HG03060 (cell line): ENCODE measurements around the gene TNP1.

ENCODE experiments used
- ATAC-seq: cut with Tn5 transposase; IDR thresholded peaks from one replicate; pipeline ENCODE4 v1.9.1; 2021; ENCODE audit warnings: low read depth, moderate number of reproducible peaks; ENCODE audit not compliant: unreplicated experiment

Gene TNP1

GRCh38 chr2:216877085-216877484 lies 17.2 kb upstream of the TNP1 start:
- ATAC-seq: no peak

GRCh38 chr2:216875862-216876261 lies 16.0 kb upstream of the TNP1 start:
- no peak for ATAC-seq

- no peak for ATAC-seq
These were observed 13.7 kb upstream of the TNP1 start for GRCh38 chr2:216873573-216873972.

GRCh38 chr2:216872624-216873023 lies 12.8 kb upstream of the TNP1 start:
- no peak for ATAC-seq

GRCh38 chr2:216872040-216872439 lies 12.2 kb upstream of the TNP1 start:
- no peak for ATAC-seq

- ATAC-seq: no peak
These were observed 11.6 kb upstream of the TNP1 start for GRCh38 chr2:216871333-216871934.

- no peak for ATAC-seq
These were observed 10.9 kb upstream of the TNP1 start for GRCh38 chr2:216870508-216871332.

- no peak for ATAC-seq
These were observed 6.7 kb upstream of the TNP1 start for GRCh38 chr2:216866515-216867095.

GRCh38 chr2:216865658-216866057 lies 5.8 kb upstream of the TNP1 start:
- no peak for ATAC-seq

GRCh38 chr2:216863946-216864345 lies 4.1 kb upstream of the TNP1 start:
- ATAC-seq: no peak

GRCh38 chr2:216862628-216863398 lies 2.9 kb upstream of the TNP1 start:
- no peak for ATAC-seq

GRCh38 chr2:216860426-216861137 lies 718 bp upstream of the TNP1 start:
- no peak for ATAC-seq

- ATAC-seq: no peak
These were observed 1.6 kb downstream of the TNP1 start for GRCh38 chr2:216858312-216858711.

GRCh38 chr2:216857131-216857550 lies 2.7 kb downstream of the TNP1 start:
- ATAC-seq: no peak

- ATAC-seq: no peak
These were observed 3.3 kb downstream of the TNP1 start for GRCh38 chr2:216856406-216857065.

GRCh38 chr2:216855605-216856004 lies 4.3 kb downstream of the TNP1 start:
- ATAC-seq: no peak

GRCh38 chr2:216855079-216855478 lies 4.8 kb downstream of the TNP1 start:
- ATAC-seq: no peak

GRCh38 chr2:216851486-216852090 lies 8.3 kb downstream of the TNP1 start:
- ATAC-seq: no peak

GRCh38 chr2:216850665-216851322 lies 9.1 kb downstream of the TNP1 start:
- no peak for ATAC-seq
